DMS153 treated with DMSO at 0.1 percent for 48 hours (cell line): ENCODE results near the gene ACTRT2.

Experiments used
- DNase-seq: peaks from one replicate; lab custom pipeline; 2025; ENCODE audit not compliant: unreplicated experiment; lab: John Stamatoyannopoulos, UW

Gene ACTRT2

DNA sequence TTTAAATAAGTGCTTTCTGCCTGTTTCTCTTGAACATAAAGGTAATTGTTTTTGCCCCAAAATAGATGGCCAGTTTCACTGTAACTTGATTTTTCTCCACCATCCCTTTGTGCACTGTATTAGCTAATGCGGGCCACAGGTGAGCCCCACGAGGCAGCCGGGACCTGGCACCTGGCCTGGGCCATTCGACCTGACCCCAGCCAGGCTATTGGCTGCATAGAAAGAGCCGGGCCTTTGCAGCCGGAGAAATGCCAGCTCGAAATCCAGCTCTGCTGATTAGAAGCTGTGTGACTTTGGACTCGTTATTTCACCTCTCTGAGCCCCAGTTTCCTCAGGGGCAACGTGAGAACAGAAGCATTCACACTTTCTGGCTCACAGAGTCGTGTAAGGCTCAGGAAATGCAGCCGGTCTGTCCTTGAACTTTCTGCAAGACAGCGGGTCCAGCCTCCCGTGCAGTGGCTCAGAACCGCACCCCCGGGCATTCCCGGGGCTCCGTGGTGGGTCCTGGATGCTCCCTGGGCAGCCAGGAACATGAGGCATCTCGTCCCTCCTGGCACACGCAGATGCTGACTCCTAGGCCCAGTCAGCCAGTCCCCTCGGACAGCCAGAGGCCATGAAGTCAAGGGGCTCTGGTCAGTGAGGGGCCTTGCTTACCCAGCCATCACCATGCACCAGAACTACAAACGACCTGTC, 37.4 kb upstream of the ACTRT2 start:
- no peak for DNase-seq

DNA sequence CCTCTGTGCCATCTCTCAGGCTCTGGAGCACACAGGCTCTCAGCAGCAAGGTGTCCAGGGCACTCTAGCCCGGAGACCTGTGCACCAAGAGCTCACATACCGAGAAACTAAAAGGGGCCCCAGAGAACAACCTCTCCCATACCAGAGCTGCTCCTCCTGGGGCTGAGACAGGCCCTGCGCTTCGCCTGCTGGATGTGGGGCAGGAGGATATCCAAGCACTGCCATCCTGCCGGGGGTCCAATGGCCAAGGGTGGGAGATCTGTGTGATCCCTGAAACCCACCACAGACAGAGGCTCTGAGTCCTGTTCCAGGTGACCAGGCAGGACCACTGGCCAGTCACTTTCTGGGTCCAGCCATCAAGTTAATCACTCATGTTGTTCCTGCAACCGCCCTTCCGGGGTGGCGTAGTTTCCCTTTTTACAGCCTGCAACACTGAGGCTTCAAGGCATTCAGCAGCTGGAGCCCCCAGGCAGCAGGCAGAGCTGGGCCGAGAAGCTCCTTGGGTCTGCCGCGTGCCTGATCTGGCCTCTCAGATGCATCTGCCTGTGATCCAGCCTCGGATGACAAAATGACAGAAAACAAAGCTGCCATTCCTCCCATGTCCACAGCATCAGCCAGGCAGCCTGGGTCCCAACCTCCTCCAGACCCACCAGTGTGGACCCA, 36.7 kb upstream of the ACTRT2 start:
- DNase-seq = no peak

DNA sequence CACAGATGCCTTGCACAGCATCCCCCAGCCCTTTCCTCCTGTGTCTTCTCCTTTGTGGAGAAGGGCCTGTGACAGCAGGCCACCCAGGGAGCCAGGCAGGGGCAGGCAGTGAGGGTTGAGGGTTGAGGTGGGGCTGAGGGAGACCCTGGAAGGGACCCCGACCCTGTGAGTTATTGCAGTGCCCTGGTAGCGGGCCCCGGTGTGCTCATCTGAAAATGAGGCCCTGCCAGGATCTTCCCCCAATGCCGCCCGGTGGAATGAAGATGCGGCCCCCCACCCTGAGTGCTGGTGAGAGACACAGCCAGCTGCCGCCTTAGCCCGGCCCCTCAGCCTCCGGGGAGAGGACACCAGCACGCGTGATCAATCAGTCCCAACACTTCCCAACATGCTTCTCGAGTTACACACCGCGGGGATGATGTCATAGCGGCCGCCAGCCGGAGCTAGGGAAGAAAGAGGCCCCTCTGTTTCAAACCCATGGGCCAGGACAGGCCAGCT, 36.2 kb upstream of the ACTRT2 start:
- no peak for DNase-seq

DNA sequence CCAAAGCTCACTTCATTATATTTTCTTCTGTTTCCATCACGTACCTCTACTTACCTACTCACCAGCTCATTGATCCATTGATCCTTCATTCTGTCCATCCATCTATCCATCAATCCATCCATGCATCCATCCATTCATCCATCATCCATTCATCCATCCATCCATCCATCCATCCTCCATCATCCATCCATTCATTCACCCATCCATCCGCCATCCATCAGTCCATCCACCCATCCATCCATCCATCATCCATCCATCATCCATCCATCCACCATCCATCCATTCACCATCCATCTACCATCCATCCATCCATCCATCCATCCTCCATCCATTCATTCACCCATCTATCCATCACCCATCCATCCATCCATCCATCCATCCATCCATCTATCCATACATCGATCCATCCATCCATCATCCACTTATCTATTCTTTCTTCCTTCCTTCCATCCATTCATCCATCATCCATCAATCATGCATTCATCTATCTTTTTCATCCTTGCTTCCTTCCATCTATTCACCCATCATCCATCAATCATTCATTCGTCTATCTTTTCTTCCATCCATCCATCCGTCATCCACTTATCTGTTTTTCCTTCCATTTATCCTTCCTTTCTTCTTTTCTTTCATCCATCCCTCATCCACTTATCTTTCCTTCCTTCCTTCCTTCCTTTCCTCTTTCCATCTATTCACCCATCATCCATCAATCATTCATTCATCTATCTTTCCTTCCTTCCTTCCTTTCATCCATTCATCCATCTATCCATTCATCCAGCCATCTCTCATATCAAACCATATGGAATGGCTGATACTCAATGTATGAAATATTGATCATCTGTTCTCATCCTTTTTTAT, 35.3 kb upstream of the ACTRT2 start:
- no peak for DNase-seq

DNA sequence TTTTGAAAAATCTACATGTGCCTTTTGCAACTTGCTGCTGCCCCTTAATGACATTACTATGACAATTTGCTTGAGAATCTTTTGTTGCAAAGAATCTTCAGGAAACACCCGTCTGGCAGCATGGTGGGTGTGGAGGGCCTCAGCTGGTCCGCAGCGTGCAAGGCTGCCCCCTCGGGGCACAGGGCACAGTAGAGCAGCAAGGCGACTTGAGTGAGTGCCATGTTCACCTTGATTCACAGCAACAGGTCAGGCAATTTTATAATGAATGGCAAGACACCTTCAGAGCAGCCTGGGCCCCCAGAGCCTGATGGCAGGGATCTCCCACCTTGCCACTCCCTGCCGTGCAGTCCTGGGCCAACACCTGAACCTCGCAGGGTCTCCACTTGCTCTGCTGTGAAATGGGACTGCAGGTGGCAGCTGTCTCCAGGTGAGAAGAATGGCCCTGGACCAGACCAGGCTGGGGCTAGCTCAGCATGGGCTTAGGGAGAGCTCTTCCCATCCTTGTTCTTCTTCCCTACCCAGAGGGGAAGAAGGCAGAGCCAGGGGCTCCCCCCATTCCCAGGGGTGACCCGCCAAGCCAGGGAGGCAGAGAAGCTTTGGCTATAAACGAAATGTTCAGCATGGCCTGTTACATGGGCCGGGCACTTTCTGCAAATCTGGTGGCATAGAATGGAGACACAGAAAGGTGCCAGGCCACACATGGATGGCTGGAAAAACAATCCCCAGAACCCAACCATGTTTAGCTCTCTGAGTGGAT, 34.5 kb upstream of the ACTRT2 start:
- no peak for DNase-seq

DNA sequence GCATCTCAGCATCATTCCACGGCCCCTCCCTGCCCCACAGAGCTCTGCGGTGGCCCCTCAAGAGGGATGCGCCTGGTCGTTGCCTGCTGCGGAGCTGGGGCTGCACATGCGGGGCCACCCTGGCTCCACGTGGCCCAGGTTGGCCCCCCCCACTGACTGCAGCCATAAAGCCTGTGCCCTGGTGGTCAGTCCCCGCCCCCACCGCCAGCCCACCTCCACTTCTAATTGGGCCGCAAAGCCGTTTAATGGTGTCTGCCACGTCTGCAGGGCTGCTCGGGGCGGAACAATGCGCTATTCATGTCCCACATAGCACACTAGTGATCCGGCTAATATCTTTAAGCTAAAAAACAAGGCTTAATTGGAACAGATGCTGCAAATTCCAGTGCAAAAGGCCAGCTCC, 33.5 kb upstream of the ACTRT2 start:
- no peak for DNase-seq

DNA sequence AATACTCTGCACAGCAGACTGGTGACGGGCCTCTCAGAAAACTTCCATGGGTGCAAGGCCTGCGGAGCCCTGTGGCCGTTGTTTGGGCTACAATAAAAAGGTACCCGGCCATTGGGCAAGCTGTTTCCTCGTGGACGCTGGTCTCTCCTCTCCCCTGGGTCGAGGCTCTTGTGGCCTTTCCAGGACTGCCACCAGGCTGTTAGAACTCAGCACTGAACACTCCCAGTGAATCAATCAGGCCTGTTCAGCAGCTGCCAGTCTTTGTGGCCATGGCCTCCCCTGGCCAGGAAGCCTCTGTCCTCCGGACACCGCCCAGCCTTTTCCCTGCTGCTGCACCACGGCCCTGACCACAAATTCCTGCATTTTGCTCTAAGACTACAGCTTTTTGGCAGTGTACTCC, 33.0 kb upstream of the ACTRT2 start:
- no peak for DNase-seq

DNA sequence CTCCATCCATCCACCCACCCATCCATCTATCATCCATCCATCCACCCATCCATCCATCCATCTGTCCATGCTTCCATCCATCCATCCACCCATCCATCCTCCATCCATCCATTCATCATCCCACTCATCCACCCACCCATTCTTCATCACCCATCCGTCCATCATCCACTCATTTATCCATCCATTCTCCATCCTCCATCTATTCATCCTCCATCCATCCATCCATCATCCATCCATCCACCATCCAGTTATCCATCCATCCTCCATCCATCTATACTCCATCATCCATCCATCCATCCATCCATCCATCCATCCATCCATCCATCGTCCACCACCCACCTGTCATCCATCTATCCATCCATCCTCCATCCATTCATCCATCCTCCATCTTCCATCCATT, 32.1 kb upstream of the ACTRT2 start:
- DNase-seq = no peak

DNA sequence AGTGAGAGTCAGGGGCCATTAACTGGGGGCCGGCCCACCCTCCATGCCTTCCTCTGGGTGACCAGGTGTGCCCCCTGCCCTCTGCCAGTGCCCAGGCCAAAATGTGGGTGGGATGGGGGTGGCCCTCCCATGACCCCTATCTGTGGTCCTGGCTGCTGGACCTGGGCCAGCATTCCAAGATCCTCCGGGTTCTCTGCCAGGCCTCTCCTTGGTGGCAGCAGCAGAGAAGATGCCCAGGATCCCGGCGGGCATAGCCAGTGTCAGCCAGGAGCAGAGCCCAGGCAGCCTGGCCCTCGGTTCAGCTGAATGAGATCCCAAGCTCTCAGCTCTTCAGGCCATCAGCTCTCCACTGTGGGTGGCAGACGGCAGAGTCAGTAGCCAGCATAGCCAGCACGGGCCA, 31.3 kb upstream of the ACTRT2 start:
- no peak for DNase-seq

DNA sequence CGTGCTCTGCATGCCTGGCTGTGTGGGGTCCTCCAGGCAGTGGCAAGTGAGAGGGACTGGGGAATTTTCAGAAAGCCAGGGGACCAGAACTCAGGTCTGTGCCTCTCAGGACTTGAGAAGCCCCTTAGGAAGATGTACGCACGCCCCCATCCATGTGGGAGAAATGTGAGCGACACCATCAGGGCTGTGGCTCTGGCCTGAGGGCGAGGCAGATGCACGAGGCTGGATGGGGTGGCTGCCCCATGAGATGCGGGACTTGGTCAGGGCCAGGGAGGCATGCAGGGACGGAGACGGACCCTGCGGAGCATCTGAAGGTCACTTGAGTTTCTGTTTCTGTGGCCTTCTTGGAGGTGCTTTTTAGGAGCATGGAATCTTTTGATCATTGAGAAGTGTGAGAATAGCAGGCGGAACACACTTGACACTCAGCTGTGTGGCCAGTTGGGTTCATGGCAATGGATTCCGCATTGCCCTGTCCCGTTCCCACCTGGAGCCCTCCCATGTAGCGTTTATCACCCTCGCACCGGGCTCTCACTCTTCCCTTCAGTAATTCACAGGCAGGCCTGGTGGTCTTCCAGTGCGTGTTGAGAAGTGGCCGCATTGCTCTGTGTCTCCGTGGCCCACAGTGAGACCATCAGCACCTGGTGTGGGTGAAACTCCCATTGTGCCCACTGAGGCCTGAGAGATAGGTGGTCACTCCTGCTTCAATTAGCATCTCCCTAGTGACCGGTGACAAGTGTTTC, 30.7 kb upstream of the ACTRT2 start:
- no peak for DNase-seq

DNA sequence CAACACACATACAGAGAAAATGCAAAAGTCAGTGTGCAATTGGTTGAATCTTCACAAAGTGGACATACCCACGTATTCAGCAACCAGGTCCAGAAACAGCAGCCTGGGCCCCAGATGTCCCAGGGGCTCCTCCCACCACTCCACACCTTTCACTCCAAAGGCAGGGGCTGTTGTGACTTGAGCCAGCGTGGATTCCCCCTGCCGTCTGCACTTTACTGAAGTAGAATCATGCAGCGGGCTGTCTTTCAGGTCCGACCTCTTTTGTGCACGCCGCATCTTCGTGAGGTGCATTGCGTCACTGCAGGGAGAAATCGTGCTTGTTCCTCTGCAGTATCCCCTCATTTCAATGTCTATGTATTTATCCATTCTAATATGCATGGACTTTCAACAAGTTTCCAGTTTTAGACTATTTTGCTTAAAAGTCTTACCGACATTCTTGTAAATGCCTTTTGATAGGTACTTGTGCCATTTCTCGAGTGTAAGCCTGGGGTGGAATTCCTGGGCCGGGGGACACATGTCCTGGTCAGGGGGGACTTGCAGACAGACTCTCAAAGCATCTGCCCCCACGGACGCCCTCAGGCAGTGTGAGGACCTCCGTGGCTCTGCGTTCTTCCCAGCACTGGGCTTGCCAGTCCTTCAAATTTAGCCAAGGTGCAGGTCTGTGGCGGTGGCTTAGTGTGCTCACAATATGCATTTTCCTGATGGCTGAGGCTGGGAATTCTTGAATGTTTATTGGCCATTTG, 29.3 kb upstream of the ACTRT2 start:
- DNase-seq = no peak

DNA sequence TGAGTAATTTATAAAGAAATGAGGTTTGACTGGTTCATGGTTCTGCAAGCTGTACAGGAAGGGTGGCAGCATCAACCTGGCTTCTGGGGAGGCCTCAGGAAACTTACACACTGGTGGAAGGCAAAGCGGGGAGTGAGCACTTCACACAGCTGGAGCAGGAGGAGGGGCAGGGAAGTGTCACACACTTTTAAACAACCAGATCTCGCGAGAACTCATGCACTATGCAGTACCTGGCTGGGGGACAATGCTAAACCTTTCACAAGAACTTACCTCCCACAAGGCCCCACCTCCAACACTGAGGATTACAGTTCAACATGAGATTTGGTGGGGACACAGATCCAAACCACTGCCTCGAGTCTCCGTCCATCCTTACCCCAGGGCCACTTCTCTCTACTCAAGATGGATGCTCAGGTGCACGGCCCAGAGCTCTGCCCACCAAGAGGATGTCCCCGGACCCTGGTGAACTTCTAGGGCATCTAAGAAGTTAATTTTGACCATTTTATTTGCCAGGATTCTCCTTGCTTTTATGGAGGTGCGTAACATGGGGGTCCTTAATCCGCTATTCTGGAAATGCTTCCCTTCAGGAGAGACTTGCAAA, 22.7 kb upstream of the ACTRT2 start:
- no peak for DNase-seq

DNA sequence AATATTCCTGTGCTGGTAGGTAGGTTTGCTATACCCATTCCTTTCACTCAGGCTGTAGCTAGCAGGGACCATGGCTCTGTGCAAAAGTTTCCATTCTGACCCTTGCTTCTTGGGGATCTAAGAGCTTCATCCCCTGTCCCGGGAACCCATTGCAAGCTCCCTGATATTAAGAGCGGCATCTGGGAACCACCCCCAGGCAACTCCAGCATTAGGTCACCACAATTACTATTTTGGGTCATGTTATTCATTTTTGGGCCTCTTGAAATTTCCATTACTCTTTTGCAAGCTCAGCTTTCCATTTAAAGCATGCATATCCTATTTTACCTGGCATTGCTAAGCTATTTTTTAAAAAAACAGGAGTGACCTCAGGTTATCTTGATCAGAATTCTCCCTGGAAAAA, 22.1 kb upstream of the ACTRT2 start:
- DNase-seq = no peak

DNA sequence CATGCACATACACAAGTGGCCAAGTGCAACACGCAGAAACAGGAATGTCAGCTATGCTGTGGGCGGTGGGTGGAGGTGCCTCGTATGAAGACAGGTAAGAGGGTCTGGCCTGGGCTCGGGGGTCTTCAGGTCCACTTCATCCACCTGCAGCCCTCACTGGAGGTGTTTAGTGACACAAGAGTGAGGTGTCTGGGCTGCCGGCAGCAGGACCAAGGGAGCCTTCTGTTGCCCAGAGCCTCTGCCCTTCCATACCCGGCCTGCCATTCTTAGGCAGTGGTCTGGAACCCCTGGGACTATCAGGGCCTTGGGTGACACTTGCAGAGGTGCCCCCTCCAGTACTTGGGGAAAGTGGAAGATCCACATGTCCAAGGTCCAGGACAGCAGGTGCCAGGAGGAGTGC, 21.7 kb upstream of the ACTRT2 start:
- no peak for DNase-seq

DNA sequence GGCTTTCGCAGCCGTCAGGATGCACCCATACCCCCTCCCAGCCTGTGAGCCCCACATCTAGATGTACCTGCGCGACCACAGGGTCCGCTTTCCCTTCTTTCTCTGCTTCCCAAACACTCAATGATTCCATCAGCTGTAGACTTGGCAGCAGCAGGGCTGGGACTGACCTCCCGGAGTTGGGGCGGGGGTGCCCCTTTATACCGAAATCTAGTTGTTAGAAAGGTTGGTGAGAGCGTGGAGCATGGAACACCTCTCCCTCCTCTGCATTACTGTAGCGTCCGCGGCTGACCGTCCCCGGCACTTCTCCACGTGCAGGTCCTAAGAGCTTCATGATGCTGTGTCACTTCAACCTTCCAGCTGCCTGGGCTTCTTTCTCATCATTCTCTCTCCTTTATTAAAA, 21.1 kb upstream of the ACTRT2 start:
- no peak for DNase-seq

DNA sequence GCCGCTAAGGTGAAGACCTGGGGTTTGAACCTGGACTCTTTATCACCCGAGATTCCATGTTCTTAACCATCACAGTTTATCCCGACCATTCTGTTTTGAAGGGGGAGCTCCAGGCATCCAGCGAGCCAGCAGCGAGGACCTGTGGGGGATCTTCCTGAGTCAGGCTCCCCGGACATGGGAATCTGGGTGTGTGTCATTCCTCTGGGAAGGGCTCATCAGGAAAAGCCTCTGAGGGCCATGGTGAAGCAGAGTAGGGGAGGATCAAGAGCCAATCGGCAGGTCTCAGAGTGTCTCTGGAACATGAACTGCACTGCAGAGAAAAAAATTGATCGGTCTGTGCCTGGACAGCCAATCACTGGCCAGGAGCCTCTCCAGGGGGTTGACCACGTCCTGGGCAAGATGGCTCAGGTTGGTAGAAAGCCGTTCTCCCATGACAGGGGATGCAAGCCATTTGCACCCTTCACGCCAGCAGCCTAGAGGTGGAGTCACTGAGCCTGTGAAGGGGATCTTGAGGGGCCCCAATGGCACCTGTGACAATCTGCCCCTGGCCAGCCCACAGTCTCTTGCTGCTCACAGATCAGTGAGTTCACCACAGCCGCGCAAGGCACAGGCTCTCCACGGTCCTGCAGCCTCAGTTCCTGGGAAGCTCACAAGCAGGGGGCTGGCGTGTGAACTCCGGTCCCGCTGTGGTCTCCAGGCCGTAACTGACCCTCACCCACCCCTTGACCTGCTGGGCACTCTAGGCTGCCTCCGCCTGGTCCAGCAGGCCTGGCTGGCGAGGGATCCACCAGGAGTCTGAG, 20.4 kb upstream of the ACTRT2 start:
- DNase-seq = no peak

DNA sequence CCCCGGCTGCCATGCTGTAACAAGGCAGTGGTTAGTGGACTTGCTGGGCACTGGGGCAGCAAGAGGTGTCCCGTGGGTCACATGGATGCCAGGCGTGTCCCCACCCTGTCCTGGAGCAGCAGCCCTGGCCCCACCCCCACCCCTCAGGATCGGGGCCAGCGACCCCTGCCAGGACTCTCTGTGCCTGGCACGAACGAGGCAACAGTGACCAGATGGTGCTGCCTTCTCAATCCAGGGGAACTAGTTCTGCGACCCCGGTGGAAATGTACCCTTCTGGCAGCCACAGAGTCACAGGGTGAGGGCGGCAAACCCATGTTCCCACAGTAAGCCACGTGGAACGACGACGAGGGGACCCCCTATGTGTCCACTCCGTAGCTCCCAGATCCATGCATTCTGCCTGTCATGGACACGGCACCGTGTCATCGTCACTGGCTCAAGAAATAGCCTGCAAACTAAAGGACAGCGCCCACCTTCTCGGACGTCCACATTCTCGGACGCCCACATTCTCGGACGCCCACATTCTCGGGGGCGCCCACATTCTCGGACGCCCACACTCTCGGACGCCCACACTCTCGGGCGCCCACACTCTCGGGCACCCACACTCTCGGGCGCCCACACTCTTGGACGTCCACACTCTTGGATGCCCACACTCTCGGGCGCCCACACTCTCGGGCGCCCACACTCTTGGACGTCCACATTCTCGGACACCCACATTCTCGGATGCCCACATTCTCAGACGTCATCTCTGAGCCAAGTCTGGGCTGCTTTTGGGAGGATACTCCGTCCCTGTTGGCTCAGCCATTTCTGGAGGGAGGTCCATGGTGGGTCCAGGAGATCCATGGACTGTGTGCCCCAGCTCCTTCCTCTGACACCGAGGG, 19.6 kb upstream of the ACTRT2 start:
- no peak for DNase-seq
